Measurements from ENCODE around the gene OLFML2A. TPM values are rescaled to one million over a fixed set of nuclear protein-coding genes. Genes with fewer than 3 reads are reported as not detected.

Gene OLFML2A
- total and polyA plus RNA-seq, 7 donors: 0.46 to 147 (median 60.0) TPM

DNA sequence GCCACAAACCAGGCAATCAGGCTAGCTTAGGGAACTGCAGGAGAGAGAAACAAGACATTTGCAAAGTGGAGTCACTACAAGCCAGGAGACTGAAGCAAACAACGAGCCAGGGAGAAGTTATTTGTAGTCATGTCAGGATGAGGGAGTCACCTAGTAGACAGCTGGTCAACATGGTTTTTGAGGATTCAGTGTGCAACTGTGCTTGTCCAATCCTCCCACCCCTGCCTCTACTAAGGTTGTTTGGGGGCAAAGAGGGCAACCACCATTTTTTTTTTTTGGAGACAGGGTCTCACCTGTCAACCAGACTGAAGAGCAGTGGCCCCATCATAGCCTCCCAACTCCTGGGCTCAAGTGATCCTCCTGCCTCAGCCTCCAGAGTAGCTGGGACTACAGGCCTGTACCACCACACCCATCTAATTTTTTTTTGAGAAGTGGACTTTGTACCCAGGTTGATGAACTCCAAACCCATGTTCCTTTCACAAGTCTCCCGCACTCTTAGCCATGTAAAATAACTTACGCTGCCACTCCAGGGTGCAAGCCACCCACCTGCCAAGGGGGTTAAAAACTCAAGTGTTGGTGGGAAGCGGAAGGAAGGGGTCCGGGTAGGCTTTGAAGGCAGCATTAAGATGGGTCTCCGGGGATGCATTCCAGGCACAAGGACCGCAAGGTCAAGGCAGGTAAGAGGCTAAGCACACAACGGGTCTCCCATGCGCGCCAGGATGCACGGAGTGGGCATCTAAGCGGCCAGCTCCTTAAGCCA, 83.8 kb downstream of the OLFML2A start:
- WGBS, 2 donors: 6 to 15% methylated on average over 12 of the region's 12 CpGs
- H3K36me3 ChIP-seq: peaks cover 3 to 45% (median 33%) of the 10 kb centered on the region in 4 donors
- H3K4me3 ChIP-seq: peak overlapping the region; percentile 85 to 86 (median 86)
- H3K4me1 ChIP-seq: peaks cover 0 to 34% (median 24%) of the 10 kb centered on the region in 4 donors
- TF ChIP-seq POLR2A (IDR thresholded peaks at IDR 0.05) (no peak), EP300 (IDR thresholded peaks at IDR 0.05) (no peak), POLR2AphosphoS5 (IDR thresholded peaks at IDR 0.05) (no peak), CTCF (IDR thresholded peaks at IDR 0.05) (no peak)
- DNase-seq: no peak
- intact Hi-C loops (cut with DNase I): no loop called here
- no peaks in the 10 kb centered on the region for H3K9me3 ChIP-seq
- H3K27me3 ChIP-seq: no peaks in the 10 kb centered on the region
- peak overlapping the region; percentile 91 to 95 (median 93) for H3K27ac ChIP-seq

DNA sequence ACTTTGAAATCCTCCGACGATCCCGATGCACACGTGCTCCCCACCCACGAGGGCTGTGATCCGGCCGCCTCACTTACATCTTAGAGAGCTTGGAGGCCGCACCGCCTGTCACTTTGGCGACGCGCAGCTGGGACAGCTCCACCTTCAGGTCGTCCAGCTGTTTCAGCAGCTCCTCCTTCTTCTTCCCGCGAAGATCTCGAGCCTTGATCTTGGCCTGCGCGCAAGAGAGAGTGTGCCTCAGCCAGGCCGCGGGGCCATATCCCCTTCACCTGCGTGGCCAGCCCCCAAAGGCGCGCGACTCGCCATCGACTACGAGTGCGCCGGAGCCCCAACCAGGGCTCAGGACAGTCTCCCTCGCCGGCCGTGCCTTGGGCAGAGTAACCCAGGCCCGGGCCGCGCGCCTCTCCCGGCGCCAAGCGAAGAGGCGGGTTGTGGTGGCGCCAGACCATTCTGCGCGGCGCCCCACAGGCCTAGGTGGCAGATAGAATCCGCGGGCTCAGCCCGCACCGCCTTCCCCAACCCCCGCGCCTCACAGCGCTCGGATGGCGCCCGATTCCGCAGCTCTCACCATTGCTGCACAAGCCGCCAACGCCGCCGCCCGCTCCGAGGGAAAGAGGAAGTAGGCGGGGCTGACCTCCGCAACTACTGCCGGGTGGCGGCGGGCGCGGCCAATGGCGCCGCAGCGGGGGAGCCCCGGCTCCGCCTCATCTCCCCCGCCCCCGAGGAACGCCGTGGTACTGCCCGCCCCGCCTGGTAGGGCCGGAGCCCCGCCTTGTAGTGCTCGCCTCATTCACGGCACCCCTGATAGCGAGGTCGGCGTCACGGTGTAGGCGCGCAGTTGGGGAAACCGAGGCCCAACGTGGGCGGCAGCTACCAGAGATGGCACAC, 84.7 kb downstream of the OLFML2A start, which contains the start of the genes ARPC5L and RPL35:
Gene ARPC5L (plus strand): TSS at position 789 of the 888 bp plus-strand sequence. CDS start 7,161 bp downstream, outside the sequence.
Gene RPL35 (minus strand): TSS at position 616 of the 888 bp plus-strand sequence. CDS start 45 bp downstream, at position 571.
- intact Hi-C loops (cut with DNase I): no loop called here
- 0 to 1% methylated on average over 92 of the region's 92 CpGs for WGBS, 2 donors

DNA sequence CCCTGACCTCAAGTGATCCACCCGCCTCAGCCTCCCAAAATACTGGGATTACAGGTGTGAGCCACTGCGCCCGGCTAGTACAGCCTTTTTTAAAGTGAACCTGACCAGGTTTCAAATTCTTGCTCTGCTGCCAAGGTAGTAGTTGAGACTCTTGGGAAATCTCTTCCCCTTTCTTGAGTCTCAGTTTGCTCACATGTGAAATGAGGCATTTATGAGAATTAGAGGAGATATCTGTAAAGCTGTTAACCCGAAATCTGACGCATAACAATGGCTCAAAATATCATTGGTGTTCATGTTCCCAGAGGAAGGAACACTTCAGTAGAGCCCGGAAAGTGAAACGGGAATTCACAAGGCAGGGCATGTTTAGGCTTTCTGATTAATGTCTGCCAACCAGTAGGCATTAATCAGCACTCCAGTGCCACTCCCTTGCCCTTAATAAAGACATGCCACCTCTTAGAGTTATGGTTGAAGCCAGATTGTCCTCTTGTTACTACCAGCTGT, 86.5 kb downstream of the OLFML2A start:
- TF ChIP-seq POLR2A (IDR thresholded peaks at IDR 0.05) (no peak), CTCF (IDR thresholded peaks at IDR 0.05) (no peak), EP300 (IDR thresholded peaks at IDR 0.05) (no peak), POLR2AphosphoS5 (IDR thresholded peaks at IDR 0.05) (no peak)
- H3K27ac ChIP-seq: peak overlapping the region in 3 of 4 donors; percentile 91 to 95 (median 92)
- DNase-seq: no peak
- intact Hi-C loops (cut with DNase I): no loop called here
- no peaks in the 10 kb centered on the region for H3K9me3 ChIP-seq
- 68 to 70% methylated on average over 7 of the region's 7 CpGs for WGBS, 2 donors
- no peaks in the 10 kb centered on the region for H3K27me3 ChIP-seq
- H3K4me3 ChIP-seq: no peak overlapping the region
- peaks cover 0 to 41% (median 32%) of the 10 kb centered on the region in 4 donors for H3K4me1 ChIP-seq
- H3K36me3 ChIP-seq: peaks cover 0 to 23% (median 19%) of the 10 kb centered on the region in 4 donors

More for the DNA sequence above, 84.7 kb downstream of the OLFML2A start, which contains the start of the genes ARPC5L and RPL35:
- DNase-seq: peak; percentile 97
- Histone ChIP-seq H3K27ac (peak within 1 kb of the TSS; percentile 91 to 95 (median 93)), H3K36me3 (peaks cover 3 to 42% (median 33%) of the 10 kb centered on the region in 4 donors), H3K27me3 (no peaks in the 10 kb centered on the region), H3K4me3 (peak within 1 kb of the TSS; percentile 85 to 86 (median 86)), H3K9me3 (no peaks in the 10 kb centered on the region), H3K4me1 (peaks cover 0 to 34% (median 24%) of the 10 kb centered on the region in 4 donors)
- TF ChIP-seq POLR2AphosphoS5 (IDR thresholded peaks at IDR 0.05): peak; percentile 96 to 98 (median 97)
- TF ChIP-seq EP300 (IDR thresholded peaks at IDR 0.05): no peak
- peak in 2 of 4 experiments; percentile 6 to 33 for TF ChIP-seq CTCF (IDR thresholded peaks at IDR 0.05)
- peak; percentile 84 to 90 for TF ChIP-seq POLR2A (IDR thresholded peaks at IDR 0.05)

Other genes with a start within 250 kb of the OLFML2A start
- gene NR6A1, start 5.8 kb upstream of the OLFML2A start, total RNA-seq: 1 to 10 TPM; 1.2 to 3.0 (median 2.0) TPM
- gene NR6A1, start 5.8 kb upstream of the OLFML2A start, polyA plus RNA-seq: 1 to 10 TPM in 1 of 3 donors, under 1 TPM in 2; 0.60 to 1.8 (median 0.69) TPM
- not detected for gene WDR38, start 76.3 kb downstream of the OLFML2A start, total RNA-seq
- gene WDR38, start 76.3 kb downstream of the OLFML2A start, polyA plus RNA-seq: not detected
- 1,000 to 10,000 TPM; 1,773 to 4,392 (median 3,675) TPM for gene RPL35, start 84.8 kb downstream of the OLFML2A start, total RNA-seq
- gene RPL35, start 84.8 kb downstream of the OLFML2A start, polyA plus RNA-seq: 1,000 to 10,000 TPM; 3,565 to 4,971 (median 3,954) TPM
- 10 to 100 TPM; 16.9 to 26.2 (median 24.5) TPM for gene ARPC5L, start 85.0 kb downstream of the OLFML2A start, total RNA-seq
- gene ARPC5L, start 85.0 kb downstream of the OLFML2A start, polyA plus RNA-seq: 10 to 100 TPM; 57.7 to 70.3 (median 65.7) TPM
- 10 to 100 TPM; 15.1 to 32.1 (median 23.6) TPM for gene GOLGA1, start 163.9 kb downstream of the OLFML2A start, total RNA-seq
- gene GOLGA1, start 163.9 kb downstream of the OLFML2A start, polyA plus RNA-seq: 10 to 100 TPM in 2 of 3 donors, 1 to 10 TPM in 1; 7.8 to 12.7 (median 11.2) TPM

All from sigmoid colon (tissue), 7 donors.